Measurements from ENCODE around the gene EIF1AD. TPM values are rescaled to one million over a fixed set of nuclear protein-coding genes. Genes with fewer than 3 reads are reported as not detected.

EIF1AD gene, protein sequence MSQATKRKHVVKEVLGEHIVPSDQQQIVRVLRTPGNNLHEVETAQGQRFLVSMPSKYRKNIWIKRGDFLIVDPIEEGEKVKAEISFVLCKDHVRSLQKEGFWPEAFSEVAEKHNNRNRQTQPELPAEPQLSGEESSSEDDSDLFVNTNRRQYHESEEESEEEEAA
- 10 to 100 TPM; 31.2 to 31.7 TPM for total RNA-seq

DNA sequence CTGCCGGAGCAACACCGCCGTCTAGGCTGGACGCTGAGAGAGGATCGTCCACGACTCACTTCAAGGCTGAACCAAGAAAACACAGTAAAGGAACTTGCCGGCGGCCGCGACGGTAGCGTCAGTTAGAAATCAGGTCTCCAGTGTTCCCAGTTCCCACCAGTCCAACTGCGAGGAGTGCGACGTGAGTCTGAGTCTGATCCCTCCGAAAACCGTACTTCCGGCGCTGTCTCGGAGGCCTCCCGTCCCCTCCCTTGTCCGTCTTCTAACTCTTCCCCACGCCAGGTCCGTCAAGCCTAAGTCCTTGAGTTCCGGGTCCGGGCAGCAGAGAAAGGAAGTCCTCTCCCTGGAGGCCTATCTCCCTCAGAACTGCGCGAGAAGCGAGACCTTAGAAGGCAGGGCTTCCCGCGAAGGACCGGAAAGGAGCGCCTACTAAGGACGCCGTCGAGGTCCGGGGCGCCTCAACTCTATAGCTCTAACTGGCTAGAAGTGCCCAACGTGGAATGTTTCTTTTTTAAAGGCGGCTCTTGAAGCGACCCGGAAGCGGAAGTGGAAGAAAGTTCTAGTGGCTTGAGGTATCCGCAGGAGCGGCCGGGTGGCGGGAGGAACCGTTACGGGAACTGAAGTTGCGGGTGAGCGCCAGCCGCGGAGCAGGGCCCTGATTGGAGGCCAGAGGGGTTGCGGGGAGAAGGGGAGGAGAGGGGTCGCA, at the start of gene EIF1AD, which contains the start of gene BANF1:
TSS of gene EIF1AD (minus strand) at position 216 of the 706 bp plus-strand sequence. CDS start 1,768 bp downstream, outside the sequence.
TSS of gene BANF1 (plus strand) at position 562 of the 706 bp plus-strand sequence. CDS start 748 bp downstream, outside the sequence.
- Mint-ChIP-seq H3K9me3 (no peaks in the 10 kb centered on the region), H3K36me3 (ENCODE audit: low read depth) (peaks cover 53% of the 10 kb centered on the region), H3K27ac (peak within 1 kb of the TSS; percentile 99), H3K27me3 (ENCODE audit: low read depth) (no peaks in the 10 kb centered on the region), H3K4me3 (peak within 1 kb of the TSS; percentile 99), H3K4me1 (ENCODE audit: low read depth) (peaks cover 44% of the 10 kb centered on the region)
- intact Hi-C loops (cut with micrococcal nuclease): loop anchor here (1.0 to 5.0 kb wide), 9 partner anchors 20 to 430 kb away; partner anchors contain the start of genes CFL1, FAM89B, KAT5 and PCNX3
- CTCF ChIA-PET: interaction anchor here (0.6 to 1.2 kb wide), 5 partner anchors 13 to 115 kb away, joined by 3 to 4 read pairs (median 3); no protein-coding TSS in a partner anchor
- peak; percentile 96 for DNase-seq

- Mint-ChIP-seq H3K4me1 (ENCODE audit: low read depth) (peaks cover 39% of the 10 kb centered on the region), H3K27ac (peak overlapping the region; percentile 96), H3K4me3 (peak overlapping the region; percentile 99), H3K36me3 (ENCODE audit: low read depth) (peaks cover 26% of the 10 kb centered on the region), H3K9me3 (no peaks in the 10 kb centered on the region), H3K27me3 (ENCODE audit: low read depth) (peaks cover 7% of the 10 kb centered on the region)
- no peak for DNase-seq
- CTCF ChIA-PET: interaction anchor here (0.5 to 6.7 kb wide), 11 partner anchors 9 to 302 kb away, joined by 3 to 58 read pairs (median 4); partner anchors contain the start of gene PACS1
- intact Hi-C loops (cut with micrococcal nuclease): loop anchor here (5.0 kb wide), 1 partner anchor 159 kb away; the partner anchor contains the start of gene CCDC85B
These were observed 49.4 kb upstream of the EIF1AD start for GRCh38 chr11:66051371-66051765.

DNA sequence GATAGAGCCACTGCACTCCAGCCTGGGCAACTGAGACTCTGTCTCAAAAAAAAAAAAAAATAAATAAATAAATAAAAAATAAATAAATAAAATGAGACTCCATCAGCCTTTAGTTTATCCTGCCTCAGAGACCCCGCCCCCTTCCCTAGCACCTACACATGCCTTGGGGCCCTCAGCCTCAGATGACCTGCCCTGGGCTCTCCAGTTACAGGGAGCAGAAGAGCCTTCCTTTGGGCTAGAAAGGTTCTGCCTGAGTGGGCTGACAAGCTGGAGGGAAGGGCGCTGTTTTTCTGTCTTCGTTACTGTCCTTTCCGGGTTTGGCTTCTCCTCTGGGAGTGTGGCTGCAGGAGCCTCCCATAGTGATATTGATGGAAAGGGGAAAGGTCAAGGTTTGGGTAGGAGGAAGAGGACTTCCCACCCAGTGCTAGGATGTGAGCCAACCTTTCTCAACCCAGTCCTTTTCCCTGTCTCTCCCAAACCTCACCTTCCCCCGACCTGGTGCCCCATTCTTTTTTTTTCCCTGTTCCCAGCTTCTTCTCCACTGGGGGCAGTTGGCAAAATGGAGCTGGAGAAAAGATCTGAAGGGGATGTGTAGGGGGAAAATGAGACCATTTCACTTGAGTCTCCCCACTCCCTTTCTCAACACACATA, 48.7 kb upstream of the EIF1AD start:
- Mint-ChIP-seq H3K27me3 (ENCODE audit: low read depth) (peaks cover 7% of the 10 kb centered on the region), H3K4me3 (peak overlapping the region; percentile 99), H3K4me1 (ENCODE audit: low read depth) (peaks cover 40% of the 10 kb centered on the region), H3K27ac (peak overlapping the region; percentile 96), H3K36me3 (ENCODE audit: low read depth) (peaks cover 22% of the 10 kb centered on the region), H3K9me3 (no peaks in the 10 kb centered on the region)
- intact Hi-C loops (cut with micrococcal nuclease): loop anchor here (5.0 kb wide), 1 partner anchor 158 kb away; the partner anchor contains the start of gene CCDC85B
- no peak for DNase-seq
- CTCF ChIA-PET: interaction anchor here (0.5 to 6.7 kb wide), 9 partner anchors 11 to 302 kb away, joined by 3 to 58 read pairs (median 5); no protein-coding TSS in a partner anchor

- H3K27me3 Mint-ChIP-seq (ENCODE audit: low read depth): peaks cover 7% of the 10 kb centered on the region
- DNase-seq: no peak
- peaks cover 43% of the 10 kb centered on the region for H3K4me1 Mint-ChIP-seq (ENCODE audit: low read depth)
- CTCF ChIA-PET: interaction anchor here (5.3 kb wide), 1 partner anchor 19 kb away, joined by 37 read pairs; no protein-coding TSS in a partner anchor
- H3K4me3 Mint-ChIP-seq: no peak within 1 kb of the TSS
- no peak within 1 kb of the TSS for H3K27ac Mint-ChIP-seq
- peaks cover 13% of the 10 kb centered on the region for H3K36me3 Mint-ChIP-seq (ENCODE audit: low read depth)
- intact Hi-C loops (cut with micrococcal nuclease): no loop called here
- H3K9me3 Mint-ChIP-seq: no peaks in the 10 kb centered on the region
These were observed 46.8 kb upstream of the EIF1AD start, which contains the start of gene GAL3ST3 for GRCh38 chr11:66048547-66049323. Gene GAL3ST3, minus strand, starts transcription at chr11:66049161. Its CDS starts 3,746 bp downstream, at chr11:66045415.

- H3K27me3 Mint-ChIP-seq (ENCODE audit: low read depth): peaks cover 7% of the 10 kb centered on the region
- CTCF ChIA-PET: interaction anchor here (0.8 to 5.3 kb wide), 4 partner anchors 9 to 26 kb away, joined by 3 to 37 read pairs (median 12); no protein-coding TSS in a partner anchor
- peaks cover 36% of the 10 kb centered on the region for H3K4me1 Mint-ChIP-seq (ENCODE audit: low read depth)
- H3K9me3 Mint-ChIP-seq: no peaks in the 10 kb centered on the region
- peaks cover 7% of the 10 kb centered on the region for H3K36me3 Mint-ChIP-seq (ENCODE audit: low read depth)
- intact Hi-C loops (cut with micrococcal nuclease): no loop called here
- H3K27ac Mint-ChIP-seq: no peak overlapping the region
- H3K4me3 Mint-ChIP-seq: no peak overlapping the region
- no peak for DNase-seq
These were observed 45.8 kb upstream of the EIF1AD start for GRCh38 chr11:66047541-66048365.

DNA sequence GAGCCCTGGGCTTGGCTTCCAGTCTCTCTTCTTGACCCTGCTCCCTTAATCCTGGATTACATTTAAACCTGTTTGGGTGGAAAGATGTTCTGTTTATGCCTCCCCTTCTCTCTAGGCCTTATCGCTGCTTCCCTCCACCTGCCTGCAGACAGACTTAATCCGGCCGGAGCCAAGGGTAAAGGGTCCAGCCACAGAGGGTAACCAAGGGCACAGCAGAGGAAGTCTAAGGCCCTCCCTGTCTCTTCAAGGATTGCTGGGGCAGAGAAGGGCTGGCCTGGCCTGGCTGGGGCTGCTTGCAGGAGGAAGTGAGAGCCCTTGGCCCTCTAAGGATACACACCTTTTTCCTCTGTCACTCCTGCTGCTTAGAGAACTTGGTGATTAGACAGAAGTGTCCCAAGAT, 44.9 kb upstream of the EIF1AD start:
- Mint-ChIP-seq H3K36me3 (ENCODE audit: low read depth) (no peaks in the 10 kb centered on the region), H3K27ac (no peak overlapping the region), H3K4me1 (ENCODE audit: low read depth) (peaks cover 29% of the 10 kb centered on the region), H3K9me3 (no peaks in the 10 kb centered on the region), H3K4me3 (no peak overlapping the region), H3K27me3 (ENCODE audit: low read depth) (peaks cover 7% of the 10 kb centered on the region)
- CTCF ChIA-PET: interaction anchor here (0.8 to 5.3 kb wide), 8 partner anchors 8 to 25 kb away, joined by 3 to 37 read pairs (median 16); partner anchors contain the start of gene SF3B2
- DNase-seq: no peak
- intact Hi-C loops (cut with micrococcal nuclease): no loop called here

- intact Hi-C loops (cut with micrococcal nuclease): no loop called here
- CTCF ChIA-PET: interaction anchor here (0.5 to 5.3 kb wide), 28 partner anchors 9 to 276 kb away, joined by 3 to 37 read pairs (median 5); partner anchors contain the start of genes CATSPER1, CCDC85B, FIBP and FOSL1
These were observed 43.3 kb upstream of the EIF1AD start for GRCh38 chr11:66045177-66045639.

GRCh38 chr11:66044757-66045156, 42.8 kb upstream of the EIF1AD start:
- Mint-ChIP-seq H3K9me3 (no peaks in the 10 kb centered on the region), H3K4me1 (ENCODE audit: low read depth) (peaks cover 19% of the 10 kb centered on the region), H3K27me3 (ENCODE audit: low read depth) (peaks cover 7% of the 10 kb centered on the region), H3K4me3 (peak overlapping the region; percentile 8), H3K36me3 (ENCODE audit: low read depth) (no peaks in the 10 kb centered on the region), H3K27ac (peak overlapping the region; percentile 42)
- DNase-seq: peak; percentile 27
- intact Hi-C loops (cut with micrococcal nuclease): no loop called here
- CTCF ChIA-PET: interaction anchor here (0.6 to 5.3 kb wide), 27 partner anchors 8 to 275 kb away, joined by 3 to 37 read pairs (median 5); partner anchors contain the start of genes CATSPER1, CCDC85B, FIBP and FOSL1

More at GRCh38 chr11:66045177-66045639, 43.3 kb upstream of the EIF1AD start:
- peaks cover 19% of the 10 kb centered on the region for H3K4me1 Mint-ChIP-seq (ENCODE audit: low read depth)
- H3K9me3 Mint-ChIP-seq: no peaks in the 10 kb centered on the region
- peak; percentile 88 for DNase-seq
- peak overlapping the region; percentile 42 for H3K27ac Mint-ChIP-seq
- no peaks in the 10 kb centered on the region for H3K36me3 Mint-ChIP-seq (ENCODE audit: low read depth)
- peak overlapping the region; percentile 12 for H3K4me3 Mint-ChIP-seq
- peaks cover 7% of the 10 kb centered on the region for H3K27me3 Mint-ChIP-seq (ENCODE audit: low read depth)

DNA sequence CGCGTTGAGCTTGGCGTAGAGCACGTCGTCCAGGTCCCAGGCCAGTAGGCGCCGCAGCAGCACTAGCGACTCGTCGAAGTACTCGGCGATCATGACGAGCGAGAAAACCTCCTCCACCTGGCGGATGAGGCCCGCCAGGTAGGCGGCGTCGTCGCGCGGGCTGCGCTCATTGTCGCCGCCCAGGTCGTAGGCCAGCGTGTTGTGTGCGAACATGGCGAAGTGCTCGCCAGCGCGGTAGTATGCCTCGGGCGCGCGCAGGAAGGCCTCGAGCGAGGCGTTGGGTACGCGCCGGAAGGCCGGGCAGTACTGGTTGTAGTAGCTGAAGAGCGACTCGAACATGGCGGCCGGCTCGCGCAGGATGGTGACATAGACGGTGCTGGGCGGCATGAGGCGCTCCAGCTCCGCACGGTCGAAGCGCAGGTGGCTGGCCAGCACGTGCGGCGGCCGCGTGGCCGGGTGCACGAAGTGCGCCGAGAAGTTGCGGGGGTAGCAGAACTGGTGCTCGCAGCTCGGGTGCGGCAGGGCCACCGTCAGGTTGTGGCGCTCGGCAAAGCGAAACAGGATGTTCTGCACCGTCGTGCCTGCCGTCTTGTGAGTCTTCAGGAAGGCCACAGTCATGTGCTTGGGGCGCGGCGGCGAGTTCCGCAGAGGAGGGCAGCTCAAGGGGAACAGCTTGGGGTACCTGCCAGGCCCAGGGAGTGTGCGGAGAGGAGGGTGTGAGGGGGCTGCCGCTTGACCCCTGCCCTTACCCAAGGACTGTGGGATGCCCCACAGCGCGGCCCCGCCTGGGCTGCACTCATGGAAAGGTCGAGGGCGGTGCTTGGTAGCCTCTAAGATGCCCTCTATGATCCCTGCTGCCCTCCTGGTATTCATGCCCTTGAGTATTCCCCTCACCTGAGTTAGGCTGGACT, 41.3 kb upstream of the EIF1AD start:
- no peak for DNase-seq
- Mint-ChIP-seq H3K36me3 (ENCODE audit: low read depth) (no peaks in the 10 kb centered on the region), H3K27me3 (ENCODE audit: low read depth) (peaks cover 2% of the 10 kb centered on the region), H3K9me3 (no peaks in the 10 kb centered on the region), H3K27ac (no peak overlapping the region), H3K4me1 (ENCODE audit: low read depth) (peaks cover 12% of the 10 kb centered on the region), H3K4me3 (no peak overlapping the region)
- CTCF ChIA-PET: interaction anchor here (0.6 to 5.3 kb wide), 7 partner anchors 7 to 154 kb away, joined by 3 to 37 read pairs (median 12); partner anchors contain the start of genes CCDC85B, FIBP and SF3B2
- intact Hi-C loops (cut with micrococcal nuclease): no loop called here
